GM12801 (cell line): Measurements from ENCODE around the gene FAM234A.

Experiments
- TF ChIP-seq, protein P1 (sequence below): IDR thresholded peaks from one replicate; pipeline ENCODE4 v1.5.1; 2011; ENCODE audit warnings: control low read depth; ENCODE audit not compliant: insufficient read length; ENCODE audit errors: extremely low read depth

Gene FAM234A

DNA sequence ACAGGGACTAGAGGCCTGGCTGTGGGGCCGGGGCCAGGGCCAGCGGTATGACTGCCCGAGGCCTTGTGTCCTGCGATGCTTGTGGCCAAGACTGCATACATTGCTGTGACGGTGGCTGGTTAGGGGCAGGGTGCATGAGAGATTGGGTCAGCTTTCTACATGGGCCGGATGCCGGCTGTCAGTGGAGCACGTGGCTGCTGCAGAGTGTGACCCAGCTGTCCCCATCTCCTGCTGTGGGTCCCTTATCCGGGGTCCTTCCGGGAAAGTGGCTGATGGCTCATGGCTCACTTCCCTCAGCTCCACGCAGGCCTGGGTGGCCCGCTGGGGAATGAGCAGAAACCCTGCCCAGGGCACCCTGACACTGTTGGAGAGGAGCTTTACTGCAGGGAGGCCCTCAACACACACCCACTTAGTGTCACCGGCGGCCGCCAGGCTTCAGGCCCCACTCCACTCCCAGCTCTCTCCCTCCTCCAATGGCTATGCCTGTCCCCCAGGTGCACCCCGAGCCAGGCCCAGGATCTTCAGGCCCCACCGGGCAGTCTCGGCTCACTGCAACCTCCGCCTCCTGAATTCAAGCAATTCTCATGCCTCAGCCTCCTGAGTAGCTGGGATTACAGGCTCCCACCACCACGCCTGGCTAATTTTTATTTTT is 41.9 kb downstream of the FAM234A start:
- TF ChIP-seq, protein P1, sequence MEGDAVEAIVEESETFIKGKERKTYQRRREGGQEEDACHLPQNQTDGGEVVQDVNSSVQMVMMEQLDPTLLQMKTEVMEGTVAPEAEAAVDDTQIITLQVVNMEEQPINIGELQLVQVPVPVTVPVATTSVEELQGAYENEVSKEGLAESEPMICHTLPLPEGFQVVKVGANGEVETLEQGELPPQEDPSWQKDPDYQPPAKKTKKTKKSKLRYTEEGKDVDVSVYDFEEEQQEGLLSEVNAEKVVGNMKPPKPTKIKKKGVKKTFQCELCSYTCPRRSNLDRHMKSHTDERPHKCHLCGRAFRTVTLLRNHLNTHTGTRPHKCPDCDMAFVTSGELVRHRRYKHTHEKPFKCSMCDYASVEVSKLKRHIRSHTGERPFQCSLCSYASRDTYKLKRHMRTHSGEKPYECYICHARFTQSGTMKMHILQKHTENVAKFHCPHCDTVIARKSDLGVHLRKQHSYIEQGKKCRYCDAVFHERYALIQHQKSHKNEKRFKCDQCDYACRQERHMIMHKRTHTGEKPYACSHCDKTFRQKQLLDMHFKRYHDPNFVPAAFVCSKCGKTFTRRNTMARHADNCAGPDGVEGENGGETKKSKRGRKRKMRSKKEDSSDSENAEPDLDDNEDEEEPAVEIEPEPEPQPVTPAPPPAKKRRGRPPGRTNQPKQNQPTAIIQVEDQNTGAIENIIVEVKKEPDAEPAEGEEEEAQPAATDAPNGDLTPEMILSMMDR: no peak

GRCh38 chr16:278863-279366 is 44.3 kb downstream of the FAM234A start:
- TF ChIP-seq, protein P1: no peak

DNA sequence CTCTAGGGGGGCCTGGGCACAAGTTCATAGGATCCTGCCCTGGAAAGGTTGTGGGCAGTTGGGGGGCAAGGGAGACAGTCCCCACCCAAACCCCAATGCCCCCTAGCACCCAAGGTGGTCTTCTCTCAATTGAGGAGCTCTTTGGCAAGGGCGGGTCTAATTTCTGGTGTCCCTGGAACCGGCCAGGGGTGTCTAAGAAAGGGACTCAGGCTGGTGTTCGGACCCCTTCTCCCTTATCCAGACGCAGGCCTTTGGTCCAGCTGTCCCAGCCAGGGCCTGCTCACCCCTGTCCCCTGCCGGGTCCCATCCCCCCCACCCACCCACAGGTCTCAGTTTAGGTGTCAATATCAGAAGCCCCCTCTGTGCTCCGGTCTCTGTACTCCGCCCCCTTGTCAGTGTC is 44.9 kb downstream of the FAM234A start:
- TF ChIP-seq, protein P1: no peak

GRCh38 chr16:280005-280460 is 45.4 kb downstream of the FAM234A start:
- TF ChIP-seq, protein P1: no peak

DNA sequence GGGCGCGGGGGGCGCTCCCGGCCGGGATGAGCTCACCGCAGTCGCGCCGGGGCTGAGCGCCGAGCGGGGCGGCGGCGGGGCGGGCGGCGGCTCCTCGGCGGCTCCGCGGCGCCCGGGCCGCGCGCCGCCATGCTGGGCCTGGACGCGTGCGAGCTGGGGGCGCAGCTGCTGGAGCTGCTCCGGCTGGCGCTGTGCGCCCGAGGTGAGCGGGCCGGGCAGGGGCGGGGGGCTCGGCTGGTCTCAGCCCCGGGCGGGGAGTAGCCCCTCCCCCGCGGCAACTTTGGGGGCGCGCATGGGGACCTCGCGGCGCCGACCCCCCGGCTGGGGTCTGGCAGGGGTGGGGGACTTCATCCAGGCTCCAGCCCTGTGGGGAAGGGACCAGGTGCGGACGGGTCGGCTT is 45.9 kb downstream of the FAM234A start, which contains the start of gene ARHGDIG:
Gene ARHGDIG, plus strand, starts transcription at position 40 of the 400 bp plus-strand sequence. Its CDS starts 90 bp downstream, at position 130.
- TF ChIP-seq, protein P1: no peak

- TF ChIP-seq, protein P1: no peak
Observed at GRCh38 chr16:280991-281659, 46.5 kb downstream of the FAM234A start.

- TF ChIP-seq, protein P1: no peak
Observed at GRCh38 chr16:281660-282255, 47.1 kb downstream of the FAM234A start.
